Dermis lymphatic vessel endothelial cell (primary cell): Measurements from ENCODE around the gene MUC20. TPM values are rescaled to one million over a fixed set of nuclear protein-coding genes. Genes with fewer than 3 reads are reported as not detected.

ENCODE experiments used
- total RNA-seq: library from RNA; depleted of rRNA; stranded (reverse); fragments of >200 nt; gene quantifications from 2 replicates; pipeline ENCODE4 v1.2.1, GENCODE V29; 2014

The MUC20 gene
- total RNA-seq: 0.11 and 0.34 TPM in 2 replicates

GRCh38 chr3:195720831-195721506 lies at the start of gene MUC20:
MUC20 (plus strand) TSS chr3:195720978; CDS start chr3:195721008, 30 bp downstream.

Other genes starting within 250 kb of the MUC20 start
- gene PPP1R2, start 177.7 kb upstream of the MUC20 start, total RNA-seq: 287 and 439 TPM in 2 replicates
- gene APOD, start 137.0 kb upstream of the MUC20 start, total RNA-seq: 13.5 and 20.3 TPM in 2 replicates
- not detected in 2 replicates for gene MUC4, start 91.0 kb downstream of the MUC20 start, total RNA-seq
- gene TNK2, start 187.6 kb downstream of the MUC20 start, total RNA-seq: 12.2 and 12.5 TPM in 2 replicates